ENCODE results near the gene VPS36. TPM values are rescaled to one million over a fixed set of nuclear protein-coding genes. Genes with fewer than 3 reads are reported as not detected.

The VPS36 gene
- total RNA-seq, 1 experiment from 2014 or later = 34.8 TPM

GRCh38 chr13:52383366-52383765, 67.1 kb downstream of the VPS36 start:
- DNase-seq (ENCODE audit: low read depth, low spot score) (no peak), ATAC-seq (no peak)
- ChIA-PET RAD21 (ENCODE audit: low non-redundant PET in 1 of 2, low total read pairs in 2 of 2, uncharacterized antibody in 2 of 2, unreplicated experiment in 2 of 2) (no interaction called here), POLR2A (no interaction called here), CTCF (no interaction called here)
- 0 out of 4 replicates have a peak, but pooled peaks cover 0 to 3% of the 10 kb centered on the region in 2 experiments for H3K4me1 ChIP-seq (ENCODE audit: control insufficient read depth in 1 of 2, insufficient read depth in 2 of 2, low read length in 2 of 2)
- H3K9me3 ChIP-seq (ENCODE audit: control insufficient read depth in 1 of 2, insufficient read depth in 1 of 2, low read depth in 1 of 2, low read length in 2 of 2) = no peaks in the 10 kb centered on the region
- H3K36me3 ChIP-seq (ENCODE audit: control insufficient read depth in 1 of 2, insufficient read depth in 2 of 2, low read length in 2 of 2) = no peaks in the 10 kb centered on the region
- H3K9me2 ChIP-seq (ENCODE audit: insufficient read depth) = no peaks in the 10 kb centered on the region
- H3K79me2 ChIP-seq (ENCODE audit: insufficient read depth, low read length) = no peaks in the 10 kb centered on the region
- H3K4me3 ChIP-seq (replicated peaks in 1 of 2; ENCODE audit: low read depth in 1 of 2, low read length in 2 of 2) = no peak overlapping the region
- no peak overlapping the region for H3K4me2 ChIP-seq (ENCODE audit: low read length)
- BruUV-seq (replicated peaks) = no TSS peak
- H3K9ac ChIP-seq (ENCODE audit: low read length) = no peak overlapping the region
- no peak for TF ChIP-seq CEBPB (IDR thresholded peaks at IDR 0.05; ENCODE audit: low read depth)
- TF ChIP-seq ELF1 (IDR thresholded peaks at IDR 0.05; ENCODE audit: borderline replicate concordance, low read depth) = no peak
- no peak for TF ChIP-seq ATF3 (IDR thresholded peaks at IDR 0.05)
- TF ChIP-seq CTCF (IDR thresholded peaks at IDR 0.05 in 2 of 3, conservative IDR thresholded peaks at IDR 0.05 in 1 of 3; ENCODE audit: borderline replicate concordance in 1 of 3, insufficient read depth in 1 of 3, low read depth in 2 of 3, low read length in 2 of 3) = no peak
- TF ChIP-seq MAX (IDR thresholded peaks at IDR 0.05) = no peak
- no peak for TF ChIP-seq YY1 (IDR thresholded peaks at IDR 0.05; ENCODE audit: extremely low read depth, insufficient replicate concordance, low read depth, low read length)
- no peak for TF ChIP-seq ZNF274 (IDR thresholded peaks at IDR 0.05; ENCODE audit: low read depth, low read length)
- no peak for TF ChIP-seq TCF7L2 (IDR thresholded peaks at IDR 0.05; ENCODE audit: borderline replicate concordance, extremely low read depth, insufficient read depth, insufficient read length)
- TF ChIP-seq SIN3A (IDR thresholded peaks at IDR 0.05; ENCODE audit: low read depth) = no peak
- TF ChIP-seq ZFX (IDR thresholded peaks at IDR 0.05) = no peak
- TF ChIP-seq EZH2 (IDR thresholded peaks at IDR 0.05) = no peak
- no peak for TF ChIP-seq JUND (IDR thresholded peaks at IDR 0.05)
- no peak for TF ChIP-seq SP1 (IDR thresholded peaks at IDR 0.05; ENCODE audit: low read depth)
- TF ChIP-seq EZH2phosphoT487 (IDR thresholded peaks at IDR 0.05; ENCODE audit: borderline replicate concordance) = no peak
- no peak for TF ChIP-seq CBX3 (IDR thresholded peaks at IDR 0.05; ENCODE audit: low read depth)
- no peak for TF ChIP-seq RAD21 (IDR thresholded peaks at IDR 0.05; ENCODE audit: low read depth)
- no peak for TF ChIP-seq SRF (IDR thresholded peaks at IDR 0.05; ENCODE audit: low read depth)
- TF ChIP-seq EGR1 (IDR thresholded peaks at IDR 0.05; ENCODE audit: low read depth) = no peak
- no peak for TF ChIP-seq ZBTB33 (IDR thresholded peaks at IDR 0.05; ENCODE audit: extremely low read depth, insufficient replicate concordance, low read length)
- no peak for TF ChIP-seq POLR2A (IDR thresholded peaks at IDR 0.05; ENCODE audit: borderline replicate concordance, extremely low read depth, insufficient read depth, insufficient read length)
- no peaks in the 10 kb centered on the region for H4K20me1 ChIP-seq (ENCODE audit: insufficient read depth)
- intact Hi-C loops (cut with micrococcal nuclease) = no loop called here
- H3K27me3 ChIP-seq (ENCODE audit: insufficient read depth, low read length) = 0 out of 2 replicates have a peak, but pooled peaks cover 3% of the 10 kb centered on the region
- no peak overlapping the region for H3K27ac ChIP-seq (ENCODE audit: low read depth, low read length)
- H2AFZ ChIP-seq (ENCODE audit: low read depth, low read length, poor library complexity, severe bottlenecking) = no peak overlapping the region

Measured in HCT116 (cell line).